ENCODE data around the gene RPP40.

The RPP40 gene

DNA sequence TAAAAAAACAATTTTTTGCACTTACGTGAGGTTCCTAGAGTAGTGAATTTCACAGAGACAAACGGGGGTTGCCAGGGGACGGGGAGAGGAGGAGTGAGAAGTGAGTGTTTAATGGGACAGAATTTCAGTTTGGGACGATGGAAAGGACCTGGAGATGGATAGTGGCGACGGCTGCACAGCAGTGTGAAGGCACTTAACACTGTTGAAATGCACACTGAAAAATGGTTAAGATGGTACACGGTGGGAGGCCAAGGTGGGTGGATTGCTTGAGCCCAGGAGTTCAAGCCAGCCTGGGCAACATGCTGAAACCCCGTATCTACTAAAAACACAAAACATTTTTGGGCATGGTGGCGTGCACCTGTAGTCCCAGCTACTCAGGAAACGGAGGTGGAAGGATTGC lies 31.4 kb downstream of the RPP40 start:
- DNase-seq (ENCODE audit: extremely low read depth in 1 of 2, low read depth in 1 of 2), result no peak

- no peak for DNase-seq (ENCODE audit: extremely low read depth in 1 of 2, low read depth in 1 of 2)
Observed at GRCh38 chr6:4971851-4972250, 32.0 kb downstream of the RPP40 start.

DNA sequence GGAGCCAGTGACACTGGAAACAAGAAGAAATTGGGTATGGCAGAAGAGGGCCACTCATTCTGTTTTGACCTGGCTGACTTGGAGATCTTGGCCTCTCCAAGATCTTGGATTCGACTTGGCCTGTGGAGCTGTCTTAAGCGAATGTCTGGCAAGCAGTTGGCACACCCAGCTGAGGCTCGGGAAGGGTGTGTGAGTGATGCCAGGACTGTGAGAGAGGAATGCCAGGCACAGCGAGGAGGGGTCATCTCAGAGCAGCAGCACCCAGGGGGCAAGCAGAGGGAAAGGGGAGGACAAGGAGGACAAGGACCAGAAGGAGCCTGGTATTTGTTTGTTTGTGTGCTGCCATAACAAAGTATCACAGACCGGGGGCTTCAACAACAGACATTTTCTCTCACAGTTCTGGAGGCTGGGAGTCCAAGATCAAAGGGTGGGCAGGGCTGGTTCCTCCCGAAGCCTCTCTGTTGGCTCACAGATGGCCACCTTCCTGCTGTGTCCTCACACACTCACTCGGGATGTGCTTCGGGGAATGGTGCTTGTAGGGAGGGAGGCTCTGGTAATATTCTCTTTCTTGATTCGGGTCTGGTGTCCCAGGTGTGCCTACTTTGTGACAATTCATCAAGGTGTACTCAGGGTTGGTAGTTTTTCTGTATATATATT lies 33.0 kb downstream of the RPP40 start:
- no peak for DNase-seq (ENCODE audit: extremely low read depth in 1 of 2, low read depth in 1 of 2)

GRCh38 chr6:4969609-4970285 lies 34.1 kb downstream of the RPP40 start:
- no peak for DNase-seq (ENCODE audit: extremely low read depth in 1 of 2, low read depth in 1 of 2)

- DNase-seq (ENCODE audit: extremely low read depth in 1 of 2, low read depth in 1 of 2), result no peak
Observed at GRCh38 chr6:4967301-4968030, 36.4 kb downstream of the RPP40 start.

DNA sequence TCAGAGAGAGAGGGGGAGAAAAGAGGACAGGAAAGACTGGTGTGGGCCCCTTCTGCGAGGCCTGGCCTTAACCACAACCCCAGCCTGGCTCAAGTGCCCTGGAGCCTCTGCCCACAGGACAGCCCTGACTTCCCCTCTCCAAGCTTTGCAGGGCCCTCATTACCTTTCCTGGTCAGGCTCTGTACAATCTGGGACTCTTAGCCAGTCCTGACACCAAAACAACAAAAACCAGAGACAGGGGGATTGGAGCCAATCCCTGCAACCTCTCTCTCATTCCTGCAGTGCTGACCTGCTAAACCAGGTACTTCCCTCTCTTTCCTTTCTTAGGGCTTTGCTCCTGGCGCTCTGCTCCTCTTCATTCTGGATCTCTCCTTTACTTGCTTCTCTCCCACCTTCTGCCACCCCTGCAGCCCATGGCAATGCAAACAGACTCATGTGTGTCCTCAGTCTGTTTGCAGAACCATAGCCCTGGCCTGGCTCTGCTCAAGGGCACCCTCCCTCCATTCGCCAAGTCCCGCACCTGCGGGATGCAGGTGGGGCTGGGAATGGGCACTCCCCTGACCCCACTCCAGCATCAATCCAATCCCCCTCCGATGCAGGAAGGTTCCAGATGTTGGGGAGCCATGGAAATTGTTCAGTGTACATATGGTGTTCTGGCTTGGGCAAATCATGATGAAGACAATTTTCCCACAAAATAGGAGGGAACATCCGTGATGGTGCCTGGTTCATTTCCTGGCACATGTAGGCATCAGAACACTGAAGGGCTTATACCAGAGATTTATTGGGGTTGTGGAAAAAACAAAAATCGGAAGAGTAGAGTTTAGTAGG lies 38.1 kb downstream of the RPP40 start:
- DNase-seq (ENCODE audit: extremely low read depth in 1 of 2, low read depth in 1 of 2), result no peak

DNA sequence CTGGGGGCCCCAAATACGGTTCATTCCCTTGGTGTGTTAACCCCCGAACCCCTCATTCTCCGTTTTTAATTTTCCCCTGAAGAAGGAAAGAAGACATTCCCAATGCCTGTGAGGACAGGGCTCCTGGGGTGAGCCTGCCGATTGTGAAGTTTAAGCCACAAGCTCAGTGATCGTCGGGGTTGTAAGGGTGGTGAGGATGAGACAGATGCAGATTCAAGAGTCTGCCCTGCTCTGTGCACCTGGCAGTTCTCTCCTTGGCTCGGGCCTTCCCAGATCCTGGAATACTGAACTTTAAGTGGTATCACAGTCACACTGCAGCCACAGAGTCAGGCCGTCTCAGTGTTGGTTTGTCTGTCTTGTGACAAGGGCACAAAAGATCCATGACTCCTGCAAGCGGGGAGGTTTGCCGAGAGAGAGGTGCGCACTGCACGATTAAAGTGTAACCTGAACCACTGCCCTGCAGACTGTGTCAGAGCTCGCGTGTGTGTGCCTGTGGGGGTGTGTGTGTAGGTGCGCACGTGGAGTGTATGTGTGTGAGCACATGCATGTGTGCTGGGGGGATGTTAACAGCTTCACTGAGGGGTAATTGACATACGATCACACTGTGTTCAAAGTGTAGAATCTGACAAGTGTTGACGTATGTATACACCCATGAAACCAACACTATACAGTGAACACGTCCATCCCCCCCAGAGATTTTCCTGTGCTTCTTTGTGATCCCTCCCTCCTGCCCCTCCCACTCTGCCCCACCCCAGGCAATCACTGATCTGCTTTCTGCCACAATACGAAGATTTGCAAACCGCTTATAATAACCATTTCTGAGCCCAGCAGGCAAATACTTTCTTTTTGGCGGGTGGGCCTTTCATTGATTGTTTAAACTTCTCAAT lies 38.9 kb downstream of the RPP40 start:
- no peak for DNase-seq (ENCODE audit: extremely low read depth in 1 of 2, low read depth in 1 of 2)

- no peak for DNase-seq (ENCODE audit: extremely low read depth in 1 of 2, low read depth in 1 of 2)
Observed at GRCh38 chr6:4962905-4963304, 40.9 kb downstream of the RPP40 start.

DNA sequence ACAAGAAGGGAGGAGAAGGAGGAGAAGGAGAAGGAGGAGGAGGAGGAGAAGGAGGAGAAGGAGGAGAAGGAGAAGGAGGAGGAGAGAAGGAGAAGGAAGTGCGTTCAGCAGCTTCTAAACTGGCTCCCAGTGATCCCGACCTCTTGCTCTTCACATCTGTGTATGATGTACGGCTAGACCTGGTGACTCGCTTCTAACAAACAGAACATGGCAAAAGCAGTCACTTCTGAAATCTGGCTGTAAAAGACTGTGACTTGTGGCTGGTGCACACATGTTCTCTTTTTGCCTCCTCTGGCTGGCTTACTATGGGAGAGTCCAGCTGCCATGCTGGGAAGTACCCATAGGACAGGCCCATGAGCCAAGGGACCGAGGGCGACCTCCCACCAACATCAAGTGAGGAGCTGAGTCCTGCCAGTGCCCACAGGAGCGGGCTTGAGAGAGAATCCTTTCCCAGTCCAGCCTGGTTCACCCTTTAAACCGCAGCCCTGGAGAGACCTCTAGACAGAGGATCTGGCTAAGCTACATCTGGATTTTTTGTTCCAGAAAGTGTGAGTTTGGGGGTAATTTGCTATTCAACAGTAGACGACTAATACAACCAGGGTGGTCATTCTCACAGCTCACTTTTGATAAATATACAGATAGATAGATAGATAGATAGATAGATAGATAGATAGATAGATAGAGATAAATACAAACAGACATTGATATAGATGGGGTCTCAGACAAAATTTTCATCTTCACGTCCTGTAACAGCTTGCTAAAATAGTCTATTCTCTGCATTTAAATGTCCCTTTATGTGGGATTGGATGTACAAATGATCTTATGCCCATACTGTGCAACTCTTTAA lies 42.3 kb downstream of the RPP40 start:
- DNase-seq (ENCODE audit: extremely low read depth in 1 of 2, low read depth in 1 of 2), result no peak

DNA sequence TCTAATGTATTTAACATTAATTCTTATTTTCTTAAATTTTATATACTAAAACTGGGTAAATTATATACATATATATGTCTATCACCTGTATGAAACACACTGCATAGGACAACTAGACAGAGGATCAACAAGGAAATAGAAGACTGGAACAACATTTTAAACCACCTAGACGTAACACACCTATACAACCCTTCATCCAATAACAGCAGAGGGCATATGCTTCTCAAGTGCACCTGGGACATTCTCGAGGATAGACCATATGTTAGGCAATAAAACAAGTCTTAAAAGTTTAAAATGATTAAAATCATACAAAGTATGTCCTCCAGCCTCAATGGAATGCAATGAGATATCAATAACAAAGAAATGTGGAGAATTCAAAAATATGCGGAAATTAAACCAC lies 45.2 kb downstream of the RPP40 start:
- DNase-seq (ENCODE audit: extremely low read depth in 1 of 2, low read depth in 1 of 2), result no peak

- DNase-seq (ENCODE audit: extremely low read depth in 1 of 2, low read depth in 1 of 2), result no peak
Observed at GRCh38 chr6:4957521-4958231, 46.2 kb downstream of the RPP40 start.

- no peak for DNase-seq (ENCODE audit: extremely low read depth in 1 of 2, low read depth in 1 of 2)
Observed at GRCh38 chr6:4956625-4957024, 47.2 kb downstream of the RPP40 start.

GRCh38 chr6:4953440-4953839 lies 50.4 kb downstream of the RPP40 start:
- DNase-seq (ENCODE audit: extremely low read depth in 1 of 2, low read depth in 1 of 2), result no peak

DNA sequence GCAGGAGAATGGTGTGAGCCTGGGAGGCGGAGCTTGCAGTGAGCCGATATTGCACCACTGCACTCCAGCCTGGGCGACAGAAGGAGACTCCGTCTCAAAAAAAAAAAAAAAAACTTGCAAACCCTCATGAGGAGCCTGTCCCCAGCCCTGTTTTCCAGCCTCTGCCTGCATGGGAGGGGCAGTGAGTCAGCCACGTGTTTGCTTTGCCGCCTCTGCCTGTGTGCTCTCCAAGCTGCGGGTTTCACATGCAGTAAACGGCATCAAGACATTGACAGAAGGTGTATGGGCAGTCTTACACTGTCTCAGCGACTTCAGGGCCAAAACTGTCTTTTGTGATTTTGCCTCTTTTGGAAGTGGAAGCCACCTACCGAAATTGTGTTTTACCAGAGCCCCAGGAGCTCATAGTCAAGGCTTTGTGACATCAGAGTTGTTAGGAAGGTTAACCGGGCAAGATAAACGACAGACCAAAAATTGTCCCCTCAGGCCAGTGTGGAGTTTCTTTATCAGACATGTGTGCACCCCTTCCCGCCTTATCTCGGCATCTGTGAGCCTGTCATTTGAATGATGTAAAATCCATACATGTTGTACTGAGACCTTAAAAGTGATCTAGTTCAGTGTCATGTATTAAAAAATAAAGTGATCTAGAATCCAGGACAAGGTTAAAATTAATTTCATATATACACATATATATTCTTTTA lies 52.9 kb downstream of the RPP40 start:
- DNase-seq (ENCODE audit: extremely low read depth in 1 of 2, low read depth in 1 of 2), result no peak

DNA sequence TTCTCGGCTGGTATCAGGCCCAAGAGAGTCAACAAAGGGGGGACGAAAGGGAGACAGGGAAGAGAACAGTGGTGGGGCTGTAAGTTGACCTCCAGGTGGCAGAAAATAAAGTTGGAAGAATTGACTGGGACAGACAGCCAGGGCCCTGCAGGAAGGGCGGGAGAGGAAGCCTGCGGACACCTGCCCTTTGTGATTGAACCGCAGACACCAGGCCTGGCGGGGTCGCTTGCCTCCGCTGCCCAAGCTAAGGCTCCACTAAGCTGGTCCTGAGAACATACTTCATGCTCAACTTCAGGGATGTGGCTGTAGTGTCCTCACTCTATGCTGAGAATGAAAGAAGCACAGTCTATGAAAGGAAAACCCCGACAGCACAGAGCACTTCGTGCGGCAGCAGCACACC lies 53.8 kb downstream of the RPP40 start:
- no peak for DNase-seq (ENCODE audit: extremely low read depth in 1 of 2, low read depth in 1 of 2)

GRCh38 chr6:4948781-4949450 lies 54.9 kb downstream of the RPP40 start:
- DNase-seq (ENCODE audit: extremely low read depth in 1 of 2, low read depth in 1 of 2), result no peak

- DNase-seq (ENCODE audit: extremely low read depth in 1 of 2, low read depth in 1 of 2), result no peak
Observed at GRCh38 chr6:4947716-4948115, 56.1 kb downstream of the RPP40 start.

GRCh38 chr6:4946521-4946920 lies 57.3 kb downstream of the RPP40 start:
- no peak for DNase-seq (ENCODE audit: extremely low read depth in 1 of 2, low read depth in 1 of 2)
